ENCODE data around the gene CCDC190.

CCDC190 gene

GRCh38 chr1:162861625-162862024 is 650 bp upstream of the CCDC190 start:
- DNase-seq (ENCODE audit: low read depth): peak; percentile 25
- TF ChIP-seq CTCF (conservative IDR thresholded peaks at IDR 0.05; ENCODE audit: low read depth, low read length): no peak
- H3K4me3 ChIP-seq (ENCODE audit: low read depth, low read length): no peak overlapping the region

DNA sequence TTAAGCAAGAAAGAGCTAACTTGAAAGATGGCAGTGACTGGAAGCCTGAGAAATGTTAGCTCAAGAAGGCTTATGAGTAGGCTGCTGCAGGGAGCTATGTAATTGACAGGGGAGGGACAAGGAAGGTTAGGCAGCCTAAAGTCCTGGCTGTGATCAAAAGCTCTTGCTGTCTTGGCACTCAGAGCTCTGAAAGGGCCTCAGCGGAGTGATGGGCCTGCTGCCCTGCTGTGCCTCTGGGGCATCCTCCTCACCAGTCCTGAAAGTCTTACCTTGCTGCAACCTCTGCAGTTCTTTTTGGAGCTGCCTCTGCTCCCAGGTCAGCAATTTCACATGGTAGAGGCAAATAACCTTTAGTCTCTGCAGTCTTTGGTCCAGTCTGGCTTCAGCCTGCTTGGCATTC is 1.8 kb downstream of the CCDC190 start:
- DNase-seq (ENCODE audit: low read depth): no peak
- no peak overlapping the region for H3K4me3 ChIP-seq (ENCODE audit: low read depth, low read length)
- TF ChIP-seq CTCF (conservative IDR thresholded peaks at IDR 0.05; ENCODE audit: low read depth, low read length): no peak

DNA sequence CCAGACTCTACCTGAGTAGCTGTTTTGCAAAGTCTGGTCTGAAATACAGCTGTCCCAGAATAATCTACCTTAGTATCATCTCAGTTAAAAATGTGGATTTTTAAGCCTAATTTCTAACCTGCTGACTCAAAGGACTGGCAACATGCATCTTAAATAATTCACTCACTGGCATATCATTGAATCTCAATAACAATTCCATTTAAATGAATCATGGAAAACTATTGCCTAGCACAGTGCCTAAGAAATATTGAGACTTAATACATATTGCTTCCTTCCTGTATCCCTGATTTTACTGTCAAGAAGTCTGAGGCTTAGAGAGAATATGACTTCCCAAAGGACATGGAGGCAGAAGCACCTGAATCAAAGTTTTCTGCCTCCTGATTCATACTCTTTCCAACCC is 3.1 kb downstream of the CCDC190 start:
- no peak for TF ChIP-seq CTCF (conservative IDR thresholded peaks at IDR 0.05; ENCODE audit: low read depth, low read length)
- DNase-seq (ENCODE audit: low read depth): peak; percentile 51

DNA sequence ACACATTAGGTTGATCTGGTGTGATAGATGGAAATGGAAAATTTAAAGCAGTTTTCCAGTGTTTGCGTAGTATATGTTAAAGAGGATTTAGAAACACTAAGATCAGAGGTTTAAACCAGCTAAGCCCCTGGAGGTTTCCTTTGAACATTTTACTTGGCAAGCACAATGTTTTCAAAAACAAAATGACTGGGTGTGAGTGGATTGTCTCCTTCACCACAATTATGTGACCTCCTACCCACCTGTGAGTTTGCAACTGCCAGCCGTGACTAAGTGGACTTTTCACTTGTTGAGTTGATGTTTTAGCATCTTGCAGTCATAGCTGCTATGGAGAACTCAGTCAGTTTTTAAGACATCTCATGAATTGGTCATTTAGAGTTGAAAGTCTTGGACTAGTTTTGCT is 4.7 kb downstream of the CCDC190 start:
- TF ChIP-seq CTCF (conservative IDR thresholded peaks at IDR 0.05; ENCODE audit: low read depth, low read length): no peak
- H3K4me3 ChIP-seq (ENCODE audit: low read depth, low read length): no peak overlapping the region
- peak; percentile 99 for DNase-seq (ENCODE audit: low read depth)

More for the DNA sequence above, 3.1 kb downstream of the CCDC190 start:
- H3K4me3 ChIP-seq (ENCODE audit: low read depth, low read length): no peak overlapping the region

- peak; percentile 88 for DNase-seq (ENCODE audit: low read depth)
- no peak overlapping the region for H3K4me3 ChIP-seq (ENCODE audit: low read depth, low read length)
- no peak for TF ChIP-seq CTCF (conservative IDR thresholded peaks at IDR 0.05; ENCODE audit: low read depth, low read length)
Observed at GRCh38 chr1:162855461-162856150, 5.4 kb downstream of the CCDC190 start.

DNA sequence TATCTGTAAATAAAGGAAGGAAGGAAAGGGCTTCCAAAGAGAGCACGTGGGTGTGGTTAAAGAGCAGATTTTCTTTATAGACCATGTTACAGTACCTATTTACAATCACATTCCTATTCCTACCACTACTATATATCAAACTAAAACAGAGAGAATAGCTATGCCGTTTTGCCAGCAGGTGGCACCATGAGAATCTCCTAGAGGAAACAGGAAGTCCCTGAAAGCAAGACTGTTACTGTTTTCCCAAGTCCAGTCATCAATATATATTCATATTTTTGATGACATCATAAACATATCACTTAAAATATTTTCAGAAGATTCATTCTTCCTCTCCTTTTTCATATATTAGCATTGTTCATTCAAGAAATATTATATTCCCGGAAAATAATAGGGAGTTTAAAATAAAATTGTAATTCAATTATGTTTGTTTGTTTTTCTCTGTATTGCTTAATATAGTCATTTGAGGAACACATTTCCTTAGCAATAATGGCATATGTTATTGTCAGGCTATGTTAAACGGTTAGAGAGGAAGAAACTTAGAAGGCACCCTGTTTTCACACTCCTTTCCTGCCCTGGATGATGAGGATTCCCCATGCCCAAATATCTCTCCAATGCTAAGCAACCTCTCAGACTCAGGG is 6.6 kb downstream of the CCDC190 start:
- H3K4me3 ChIP-seq (ENCODE audit: low read depth, low read length): no peak overlapping the region
- peak; percentile 93 for DNase-seq (ENCODE audit: low read depth)
- TF ChIP-seq CTCF (conservative IDR thresholded peaks at IDR 0.05; ENCODE audit: low read depth, low read length): peak; percentile 86

DNA sequence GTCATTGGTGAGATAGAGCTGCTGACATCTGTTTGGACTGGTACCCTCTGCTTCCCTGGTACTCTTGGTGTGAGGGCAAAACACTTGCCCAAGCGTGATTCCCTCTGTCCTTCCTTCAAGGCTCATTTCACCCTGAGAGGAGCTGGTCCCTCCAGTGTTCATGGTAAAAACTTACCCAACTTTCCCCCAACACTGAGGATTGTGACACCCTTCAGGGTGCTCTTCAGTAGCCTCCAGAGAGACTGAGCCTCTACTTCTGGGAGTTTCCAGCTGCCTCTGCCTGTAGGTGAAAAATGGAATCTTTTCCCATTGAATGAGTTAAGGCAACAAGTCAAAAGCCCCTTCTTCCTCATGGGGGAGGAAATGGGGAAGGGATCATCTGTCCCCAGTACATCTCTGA is 9.6 kb downstream of the CCDC190 start:
- H3K4me3 ChIP-seq (ENCODE audit: low read depth, low read length): no peak overlapping the region
- no peak for TF ChIP-seq CTCF (conservative IDR thresholded peaks at IDR 0.05; ENCODE audit: low read depth, low read length)
- no peak for DNase-seq (ENCODE audit: low read depth)
